ENCODE data around the gene KMT2D.

KMT2D gene

GRCh38 chr12:49055978-49056754 is 4.4 kb downstream of the KMT2D start:
- H3K27ac ChIP-seq = no peak overlapping the region
- no peak for DNase-seq (ENCODE audit: low read depth, low spot score)

- no peak for DNase-seq (ENCODE audit: low read depth, low spot score)
- no peak overlapping the region for H3K27ac ChIP-seq
These were observed 5.5 kb downstream of the KMT2D start for GRCh38 chr12:49055092-49055491.

GRCh38 chr12:49054524-49054923 is 6.1 kb downstream of the KMT2D start:
- no peak overlapping the region for H3K27ac ChIP-seq
- DNase-seq (ENCODE audit: low read depth, low spot score) = no peak

GRCh38 chr12:49054096-49054495 is 6.5 kb downstream of the KMT2D start:
- DNase-seq (ENCODE audit: low read depth, low spot score) = no peak
- no peak overlapping the region for H3K27ac ChIP-seq

GRCh38 chr12:49052451-49053208 is 8.0 kb downstream of the KMT2D start:
- no peak for DNase-seq (ENCODE audit: low read depth, low spot score)
- H3K27ac ChIP-seq = no peak overlapping the region

- no peak for DNase-seq (ENCODE audit: low read depth, low spot score)
- no peak overlapping the region for H3K27ac ChIP-seq
These were observed 8.7 kb downstream of the KMT2D start for GRCh38 chr12:49051777-49052438.

GRCh38 chr12:49051373-49051764 is 9.2 kb downstream of the KMT2D start:
- DNase-seq (ENCODE audit: low read depth, low spot score) = no peak
- no peak overlapping the region for H3K27ac ChIP-seq

- H3K27ac ChIP-seq = no peak overlapping the region
- DNase-seq (ENCODE audit: low read depth, low spot score) = no peak
These were observed 9.9 kb downstream of the KMT2D start for GRCh38 chr12:49050507-49051372.

- H3K27ac ChIP-seq = no peak overlapping the region
- DNase-seq (ENCODE audit: low read depth, low spot score) = no peak
These were observed 10.9 kb downstream of the KMT2D start for GRCh38 chr12:49049566-49050224.

GRCh38 chr12:49048953-49049352 is 11.6 kb downstream of the KMT2D start:
- no peak overlapping the region for H3K27ac ChIP-seq
- no peak for DNase-seq (ENCODE audit: low read depth, low spot score)

GRCh38 chr12:49046129-49046895 is 14.3 kb downstream of the KMT2D start:
- no peak overlapping the region for H3K27ac ChIP-seq
- DNase-seq (ENCODE audit: low read depth, low spot score) = no peak

GRCh38 chr12:49044660-49045059 is 15.9 kb downstream of the KMT2D start:
- H3K27ac ChIP-seq = no peak overlapping the region
- no peak for DNase-seq (ENCODE audit: low read depth, low spot score)

- no peak for DNase-seq (ENCODE audit: low read depth, low spot score)
- no peak overlapping the region for H3K27ac ChIP-seq
These were observed 16.7 kb downstream of the KMT2D start for GRCh38 chr12:49043856-49044258.

GRCh38 chr12:49043241-49043640 is 17.4 kb downstream of the KMT2D start:
- H3K27ac ChIP-seq = no peak overlapping the region
- no peak for DNase-seq (ENCODE audit: low read depth, low spot score)

GRCh38 chr12:49041881-49042484 is 18.6 kb downstream of the KMT2D start:
- no peak overlapping the region for H3K27ac ChIP-seq
- no peak for DNase-seq (ENCODE audit: low read depth, low spot score)

GRCh38 chr12:49041036-49041880 is 19.3 kb downstream of the KMT2D start:
- DNase-seq (ENCODE audit: low read depth, low spot score) = no peak
- H3K27ac ChIP-seq = no peak overlapping the region

GRCh38 chr12:49040364-49040855 is 20.2 kb downstream of the KMT2D start:
- no peak overlapping the region for H3K27ac ChIP-seq
- DNase-seq (ENCODE audit: low read depth, low spot score) = no peak

Measured in epithelial cell of prostate (primary cell).